AG04449 (cell line): ENCODE measurements around the gene DDX24.

Experiments used
- CTCF ChIA-PET: fragments of 350-600 bp; formaldehyde crosslinking; extraction: SDS; loops from one replicate; lab custom pipeline; 2021; ENCODE audit warnings: antibody characterized with exemption; lab: Yijun Ruan, JAX
- POLR2A ChIA-PET: fragments of 400-600, 350-600 bp; formaldehyde crosslinking; extraction: SDS; loops from one replicate; lab custom pipeline; 2020; ENCODE audit warnings: antibody characterized with exemption, inconsistent platforms; lab: Yijun Ruan, JAX
- DNase-seq: peaks from one replicate; pipeline ENCODE4 v3.0.0-alpha.2; 2010; ENCODE audit warnings: low read depth, low spot score
- H3K4me3 ChIP-seq: 2 replicates; pipeline ENCODE4 v1.5.1; 2011; ENCODE audit warnings: low read depth, mild to moderate bottlenecking, control low read depth, low read length
- CTCF ChIP-seq: IDR thresholded peaks from one replicate; pipeline ENCODE4 v1.5.1; 2011; ENCODE audit warnings: mild to moderate bottlenecking, moderate library complexity, low read length, control low read depth, inconsistent platforms; ENCODE audit not compliant: insufficient read depth; ENCODE audit errors: missing control alignments

Gene DDX24

DNA sequence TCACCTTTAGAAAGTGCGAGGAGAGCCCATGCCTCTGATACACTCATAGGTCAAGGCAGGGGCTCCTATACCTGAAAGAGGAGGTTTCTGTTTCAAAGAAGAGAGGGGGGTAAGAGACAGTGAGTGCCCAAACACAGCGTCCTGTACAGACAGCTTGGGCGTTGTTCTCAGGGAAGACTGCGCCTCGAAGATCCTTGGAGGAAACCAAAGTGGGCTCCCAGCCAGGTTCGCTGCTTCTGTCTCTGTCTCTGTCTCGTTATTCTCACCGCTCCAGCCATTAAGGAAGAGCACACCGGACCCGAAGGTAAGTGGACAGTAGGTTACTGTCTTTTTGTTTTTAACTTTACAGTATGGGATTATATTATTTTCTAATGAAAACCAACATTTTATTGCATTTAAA is 23.7 kb upstream of the DDX24 start:
- ChIA-PET POLR2A (interaction anchor here (1.1 kb wide), 1 partner anchor 24 kb away, joined by 3 read pairs; no protein-coding TSS in a partner anchor), CTCF (interaction anchor here (1.3 kb wide), 1 partner anchor 69 kb away, joined by 6 read pairs; no protein-coding TSS in a partner anchor)
- DNase-seq, result no peak
- H3K4me3 ChIP-seq, result no peak overlapping the region
- TF ChIP-seq CTCF, result no peak

DNA sequence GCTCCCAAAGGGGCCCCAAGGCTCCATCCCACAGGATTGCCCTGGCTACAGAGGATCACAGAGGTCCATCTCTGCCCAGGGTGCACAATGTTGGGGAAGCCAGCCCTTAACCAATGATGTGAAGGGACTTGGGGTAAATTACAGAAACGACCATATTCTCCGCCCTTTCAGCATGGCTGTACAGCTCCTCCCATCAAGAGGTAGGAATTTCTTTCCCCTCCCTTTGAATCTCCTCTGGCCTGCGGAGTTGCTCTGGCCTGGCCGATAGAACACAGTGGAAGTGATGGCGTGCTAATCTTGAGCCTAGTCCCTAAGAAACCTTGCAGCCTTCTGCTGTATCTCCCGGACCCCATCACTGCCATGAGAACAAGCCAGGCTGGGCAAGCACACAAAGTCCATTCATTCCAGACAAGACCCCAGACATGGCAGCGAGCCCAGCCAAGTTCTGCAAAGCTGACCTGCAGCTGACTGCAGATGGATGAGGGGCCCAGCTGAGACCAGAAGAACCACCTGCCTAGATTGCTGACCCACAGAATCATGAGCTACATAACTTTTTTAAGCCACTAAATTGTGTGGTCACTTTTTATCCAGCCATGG is 22.6 kb upstream of the DDX24 start:
- POLR2A ChIA-PET, result no interaction called here
- H3K4me3 ChIP-seq, result no peak overlapping the region
- CTCF ChIA-PET, result interaction anchor here (1.0 to 1.4 kb wide), 3 partner anchors 16 to 68 kb away, joined by 3 to 6 read pairs (median 4); no protein-coding TSS in a partner anchor
- no peak for TF ChIP-seq CTCF
- DNase-seq, result no peak

DNA sequence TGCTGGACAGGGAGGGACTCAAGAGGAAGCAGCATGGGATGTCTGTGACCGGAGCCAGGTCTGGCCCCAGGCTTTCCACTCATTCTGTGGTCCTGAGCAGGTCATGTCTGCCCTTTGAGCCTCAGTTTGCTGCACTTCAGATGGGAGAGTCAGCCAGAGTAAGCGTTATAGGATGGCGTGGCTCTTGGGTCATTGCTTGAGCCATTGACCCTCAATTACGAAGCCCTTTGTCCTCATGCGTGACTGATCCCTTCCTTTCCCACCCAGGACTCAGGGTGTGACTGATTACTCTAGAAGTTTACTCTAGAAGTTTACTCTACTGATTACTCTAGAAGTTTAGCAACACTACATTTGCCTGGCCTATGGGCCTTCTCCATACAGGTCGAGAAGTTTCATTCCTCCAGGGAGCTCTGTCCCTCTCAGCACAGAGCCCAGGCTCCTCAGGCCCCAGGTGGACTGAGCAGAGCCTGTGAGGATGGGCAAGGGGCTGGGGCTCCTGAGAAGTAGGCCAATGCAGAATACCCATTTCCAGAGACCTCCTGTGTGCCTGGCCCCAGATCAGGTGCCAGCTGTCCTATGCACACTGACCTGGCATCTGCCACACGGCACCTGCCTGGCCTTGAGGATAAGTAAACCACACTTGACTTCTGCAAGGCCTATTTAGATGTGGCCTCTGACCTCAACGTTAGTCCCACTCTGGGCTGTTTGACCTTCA is 21.9 kb upstream of the DDX24 start:
- no peak for DNase-seq
- ChIA-PET POLR2A (no interaction called here), CTCF (interaction anchor here (1.0 to 1.4 kb wide), 2 partner anchors 17 to 26 kb away, joined by 3 to 4 read pairs; no protein-coding TSS in a partner anchor)
- H3K4me3 ChIP-seq, result no peak overlapping the region
- TF ChIP-seq CTCF, result no peak

GRCh38 chr14:94101748-94102147 is 20.7 kb upstream of the DDX24 start:
- POLR2A ChIA-PET, result no interaction called here
- TF ChIP-seq CTCF, result no peak
- H3K4me3 ChIP-seq, result no peak overlapping the region
- no peak for DNase-seq
- CTCF ChIA-PET, result no interaction called here

- no peak overlapping the region for H3K4me3 ChIP-seq
- TF ChIP-seq CTCF, result no peak
- DNase-seq, result peak; percentile 45
- CTCF ChIA-PET, result interaction anchor here (0.7 to 3.6 kb wide), 3 partner anchors 12 to 161 kb away, joined by 3 to 15 read pairs (median 3); no protein-coding TSS in a partner anchor
- POLR2A ChIA-PET, result interaction anchor here (0.6 to 0.8 kb wide), 2 partner anchors 12 to 20 kb away, joined by 3 to 5 read pairs; partner anchors contain the start of genes DDX24 and IFI27L1
Measured at GRCh38 chr14:94100847-94101246, 19.8 kb upstream of the DDX24 start.

- no peak overlapping the region for H3K4me3 ChIP-seq
- no peak for DNase-seq
- ChIA-PET POLR2A (no interaction called here), CTCF (interaction anchor here (1.0 to 3.6 kb wide), 4 partner anchors 9 to 37 kb away, joined by 4 to 15 read pairs (median 8); partner anchors contain the start of gene IFI27L2)
- no peak for TF ChIP-seq CTCF
Measured at GRCh38 chr14:94099006-94099405, 18.0 kb upstream of the DDX24 start.
